Kidney epithelial cell (primary cell): ENCODE results near the gene ATP23. TPM values are rescaled to one million over a fixed set of nuclear protein-coding genes. Genes with fewer than 3 reads are reported as not detected.

ENCODE experiments used
- DNase-seq: peaks from one replicate; pipeline ENCODE4 v3.0.0-alpha.2; 2010; ENCODE audit warnings: low read depth
- H3K27me3 ChIP-seq: 2 replicates; pipeline ENCODE4 v1.6.0; 2011; ENCODE audit warnings: low read length; ENCODE audit not compliant: control insufficient read depth, insufficient read depth
- H3K36me3 ChIP-seq: 2 replicates; pipeline ENCODE4 v1.5.1; 2011; ENCODE audit warnings: low read length; ENCODE audit not compliant: control insufficient read depth, insufficient read depth
- H3K4me3 ChIP-seq: 2 replicates; pipeline ENCODE4 v1.5.1; 2011; ENCODE audit warnings: low read depth, mild to moderate bottlenecking, control low read depth, low read length
- total RNA-seq: library from RNA; depleted of rRNA; stranded (reverse); fragments of >200 nt; gene quantifications from 2 replicates; pipeline ENCODE4 v1.2.3, GENCODE V29; 2015
- TF ChIP-seq, protein P1 (sequence below): IDR thresholded peaks from 2 replicates; pipeline ENCODE4 v1.5.1; 2011; ENCODE audit warnings: mild to moderate bottlenecking, moderate library complexity, low read length, control low read depth, inconsistent platforms; ENCODE audit not compliant: insufficient read depth, poor library complexity, severe bottlenecking

ATP23 gene
- total RNA-seq, 1 donor from 2014 or later: 8.0 TPM

DNA sequence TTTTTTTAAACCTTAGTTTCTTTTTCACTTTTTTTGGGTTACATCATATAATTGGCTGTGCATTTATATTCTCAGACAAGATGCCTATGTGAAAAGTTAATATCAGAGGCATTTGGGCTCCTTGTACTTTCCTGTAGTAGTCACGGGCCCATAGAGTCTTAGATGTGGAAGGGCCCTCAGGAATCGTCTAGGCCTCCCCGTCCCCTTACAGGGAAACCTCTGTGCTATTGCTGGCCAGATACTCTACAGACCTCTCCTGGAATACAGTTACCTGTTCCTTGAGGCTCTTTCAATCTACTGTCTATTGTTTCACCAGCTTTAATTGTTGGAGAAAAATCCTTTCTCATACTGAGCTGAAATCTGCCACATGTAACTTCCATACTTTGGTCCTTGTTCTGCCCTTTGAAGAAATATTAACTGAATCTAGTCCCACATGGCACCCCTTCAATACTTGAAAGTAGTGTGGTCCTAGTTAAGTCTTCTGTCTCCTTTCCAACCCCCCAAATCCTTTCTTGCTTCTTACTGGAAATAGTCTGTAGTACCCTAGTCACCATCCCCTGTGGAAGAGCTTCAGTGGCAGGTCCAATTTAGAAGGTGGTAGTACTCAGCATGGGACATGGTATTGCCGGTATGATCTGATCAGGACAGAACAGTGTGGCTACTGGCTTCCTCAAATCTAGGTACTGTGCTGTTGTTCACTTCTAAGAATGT is 3.1 kb downstream of the ATP23 start:
- no peaks in the 10 kb centered on the region for H3K36me3 ChIP-seq
- no peak for DNase-seq
- H3K4me3 ChIP-seq: no peak overlapping the region
- no peaks in the 10 kb centered on the region for H3K27me3 ChIP-seq
- TF ChIP-seq, protein P1, sequence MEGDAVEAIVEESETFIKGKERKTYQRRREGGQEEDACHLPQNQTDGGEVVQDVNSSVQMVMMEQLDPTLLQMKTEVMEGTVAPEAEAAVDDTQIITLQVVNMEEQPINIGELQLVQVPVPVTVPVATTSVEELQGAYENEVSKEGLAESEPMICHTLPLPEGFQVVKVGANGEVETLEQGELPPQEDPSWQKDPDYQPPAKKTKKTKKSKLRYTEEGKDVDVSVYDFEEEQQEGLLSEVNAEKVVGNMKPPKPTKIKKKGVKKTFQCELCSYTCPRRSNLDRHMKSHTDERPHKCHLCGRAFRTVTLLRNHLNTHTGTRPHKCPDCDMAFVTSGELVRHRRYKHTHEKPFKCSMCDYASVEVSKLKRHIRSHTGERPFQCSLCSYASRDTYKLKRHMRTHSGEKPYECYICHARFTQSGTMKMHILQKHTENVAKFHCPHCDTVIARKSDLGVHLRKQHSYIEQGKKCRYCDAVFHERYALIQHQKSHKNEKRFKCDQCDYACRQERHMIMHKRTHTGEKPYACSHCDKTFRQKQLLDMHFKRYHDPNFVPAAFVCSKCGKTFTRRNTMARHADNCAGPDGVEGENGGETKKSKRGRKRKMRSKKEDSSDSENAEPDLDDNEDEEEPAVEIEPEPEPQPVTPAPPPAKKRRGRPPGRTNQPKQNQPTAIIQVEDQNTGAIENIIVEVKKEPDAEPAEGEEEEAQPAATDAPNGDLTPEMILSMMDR: no peak

DNA sequence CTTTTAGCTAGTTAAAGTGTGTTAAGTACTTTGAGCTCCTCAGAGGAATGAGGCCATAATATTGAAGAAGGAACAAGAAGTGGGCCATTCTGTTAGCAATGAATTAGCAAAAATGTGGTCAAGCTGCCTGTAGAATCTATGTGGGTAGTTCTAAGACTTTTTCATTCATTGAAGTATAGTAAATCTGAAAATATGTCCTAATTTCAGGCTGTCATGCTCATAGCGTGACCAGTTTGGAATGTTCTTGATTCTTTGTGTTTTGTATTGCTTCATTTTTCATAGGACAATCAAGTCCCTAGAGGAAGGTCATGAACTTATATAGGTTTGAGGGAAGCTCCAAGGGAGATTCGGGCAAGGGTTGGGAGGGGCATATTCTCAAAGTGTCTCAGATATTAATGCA is 11.4 kb downstream of the ATP23 start:
- Histone ChIP-seq H3K4me3 (no peak overlapping the region), H3K27me3 (no peaks in the 10 kb centered on the region), H3K36me3 (no peaks in the 10 kb centered on the region)
- DNase-seq: no peak
- TF ChIP-seq, protein P1: no peak

DNA sequence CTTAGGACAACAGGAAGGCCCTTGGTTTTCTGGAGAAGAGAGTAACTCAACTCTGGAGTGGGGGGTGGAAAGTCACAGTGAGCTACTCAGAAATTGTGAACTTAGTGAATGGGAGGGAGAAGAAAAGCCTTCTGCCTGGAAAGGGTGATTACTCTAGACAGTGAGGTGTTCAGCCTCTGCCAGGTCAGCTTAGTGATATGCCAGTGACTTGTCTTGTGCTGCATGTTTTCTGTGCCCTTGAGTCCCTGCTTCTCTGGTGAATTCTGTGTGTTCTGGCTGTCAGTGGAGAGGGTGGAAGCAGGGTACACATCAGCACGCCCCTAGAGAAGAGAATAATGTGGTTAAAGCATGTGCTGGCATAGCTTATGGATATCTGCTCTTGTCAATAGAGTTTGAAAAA is 13.4 kb downstream of the ATP23 start:
- H3K4me3 ChIP-seq: no peak overlapping the region
- TF ChIP-seq, protein P1: no peak
- no peak for DNase-seq
- no peaks in the 10 kb centered on the region for H3K27me3 ChIP-seq
- H3K36me3 ChIP-seq: no peaks in the 10 kb centered on the region

DNA sequence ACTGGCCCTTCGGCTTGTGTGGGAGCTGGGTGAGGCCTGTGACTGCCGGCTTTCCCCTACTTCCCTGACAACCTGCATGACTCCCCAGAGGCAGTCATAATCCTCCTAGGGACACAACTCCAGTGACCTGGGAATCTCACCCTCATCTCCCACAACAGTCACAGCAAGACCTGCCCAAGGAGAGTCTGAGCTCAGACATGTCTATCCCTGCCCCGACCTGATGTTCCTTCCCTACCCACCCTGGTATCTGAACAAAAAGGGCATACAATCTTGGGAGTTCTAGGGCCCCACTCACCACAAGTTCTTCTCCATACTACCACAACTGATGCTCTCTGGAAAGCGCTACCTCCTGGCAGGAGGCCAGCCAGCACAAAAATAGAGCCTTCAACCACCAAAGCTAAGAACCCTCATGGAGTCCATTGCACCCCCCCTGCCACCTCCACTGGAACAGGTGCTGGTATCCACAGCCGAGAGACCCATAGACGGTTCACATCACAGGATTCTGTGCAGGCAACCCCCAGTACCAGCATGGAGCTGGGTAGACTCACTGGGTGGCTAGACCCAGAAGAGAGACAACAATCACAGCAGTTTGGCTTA is 16.8 kb downstream of the ATP23 start:
- H3K4me3 ChIP-seq: no peak overlapping the region
- DNase-seq: no peak
- H3K27me3 ChIP-seq: no peaks in the 10 kb centered on the region
- no peaks in the 10 kb centered on the region for H3K36me3 ChIP-seq
- TF ChIP-seq, protein P1: no peak

DNA sequence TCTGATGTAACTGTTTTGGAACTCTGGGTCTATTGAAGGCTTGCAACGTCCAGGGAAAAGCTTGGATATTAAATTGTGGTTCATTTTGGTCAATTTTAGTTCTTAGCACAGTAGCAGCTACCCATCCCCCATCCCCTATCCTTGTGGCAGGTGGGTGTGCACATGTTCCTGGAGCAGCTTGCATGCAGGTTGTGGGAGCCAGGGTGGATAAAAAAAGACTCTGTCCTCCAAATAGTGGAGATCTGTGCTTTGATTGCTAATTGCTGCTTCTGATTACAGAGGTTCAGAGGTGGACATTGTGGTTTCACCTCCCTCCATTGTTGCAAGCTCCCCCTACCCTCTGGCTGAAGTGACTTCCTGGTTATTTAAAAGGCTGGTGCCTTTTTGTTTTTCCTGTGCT is 23.1 kb downstream of the ATP23 start:
- TF ChIP-seq, protein P1: no peak
- Histone ChIP-seq H3K27me3 (no peaks in the 10 kb centered on the region), H3K36me3 (no peaks in the 10 kb centered on the region), H3K4me3 (no peak overlapping the region)
- DNase-seq: no peak

DNA sequence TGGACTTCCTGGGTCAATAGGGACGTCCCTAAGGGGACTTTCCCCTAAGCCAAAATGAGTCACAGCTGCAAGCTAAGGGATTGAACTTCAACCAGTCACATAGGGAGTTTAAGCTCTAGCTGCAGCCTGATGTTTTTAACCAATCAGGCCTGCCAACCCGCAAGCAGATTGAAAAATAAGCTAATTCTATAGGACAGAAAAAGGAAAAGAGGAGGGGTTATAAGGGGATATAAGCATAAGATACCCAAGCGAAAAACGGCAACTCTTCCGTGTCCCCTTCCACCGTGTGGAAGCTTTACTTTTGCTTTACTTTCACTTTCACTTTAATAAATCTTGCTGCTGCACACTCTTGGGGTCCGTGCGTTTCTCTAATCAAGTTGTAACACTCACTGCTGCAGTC is 24.4 kb downstream of the ATP23 start:
- no peaks in the 10 kb centered on the region for H3K36me3 ChIP-seq
- TF ChIP-seq, protein P1: no peak

More for the DNA sequence above, 24.4 kb downstream of the ATP23 start:
- Histone ChIP-seq H3K4me3 (no peak overlapping the region), H3K27me3 (no peaks in the 10 kb centered on the region)
- DNase-seq: no peak
